ENCODE data around the gene LHX6.

Gene LHX6

GRCh38 chr9:122261469-122261881 lies 32.7 kb upstream of the LHX6 start:
- Histone ChIP-seq H3K27ac (ENCODE audit: low read depth, low read length) (peak overlapping the region; percentile 14; the same call in 1 of the 2 replicates), H3K79me2 (ENCODE audit: control insufficient read depth, insufficient read depth, low read length, unreplicated experiment) (peaks cover 60% of the 10 kb centered on the region), H3K4me3 (ENCODE audit: low read depth, low read length) (peak overlapping the region; percentile 55; the same call in 1 of the 2 replicates), H3K27me3 (ENCODE audit: insufficient read depth, low read length) (no peaks in the 10 kb centered on the region), H3K36me3 (ENCODE audit: insufficient read depth, low read length) (peaks cover 21% of the 10 kb centered on the region), H2AFZ (ENCODE audit: low read length, unreplicated experiment) (no peak overlapping the region), H3K4me1 (ENCODE audit: control insufficient read depth, insufficient read depth, low read length, unreplicated experiment) (peaks cover 36% of the 10 kb centered on the region)

GRCh38 chr9:122258886-122259415 lies 30.2 kb upstream of the LHX6 start:
- H3K79me2 ChIP-seq (ENCODE audit: control insufficient read depth, insufficient read depth, low read length, unreplicated experiment) = peaks cover 55% of the 10 kb centered on the region
- H3K4me1 ChIP-seq (ENCODE audit: control insufficient read depth, insufficient read depth, low read length, unreplicated experiment) = peaks cover 28% of the 10 kb centered on the region
- H2AFZ ChIP-seq (ENCODE audit: low read length, unreplicated experiment) = no peak overlapping the region
- no peaks in the 10 kb centered on the region for H3K27me3 ChIP-seq (ENCODE audit: insufficient read depth, low read length)
- no peak overlapping the region for H3K4me3 ChIP-seq (ENCODE audit: low read depth, low read length)
- no peak overlapping the region for H3K27ac ChIP-seq (ENCODE audit: low read depth, low read length)
- peaks cover 24% of the 10 kb centered on the region for H3K36me3 ChIP-seq (ENCODE audit: insufficient read depth, low read length)

- peaks cover 40% of the 10 kb centered on the region for H3K36me3 ChIP-seq (ENCODE audit: insufficient read depth, low read length)
- no peak overlapping the region for H3K4me3 ChIP-seq (ENCODE audit: low read depth, low read length)
- H3K27me3 ChIP-seq (ENCODE audit: insufficient read depth, low read length) = no peaks in the 10 kb centered on the region
- no peak overlapping the region for H3K27ac ChIP-seq (ENCODE audit: low read depth, low read length)
- H3K79me2 ChIP-seq (ENCODE audit: control insufficient read depth, insufficient read depth, low read length, unreplicated experiment) = peaks cover 38% of the 10 kb centered on the region
- no peak overlapping the region for H2AFZ ChIP-seq (ENCODE audit: low read length, unreplicated experiment)
- H3K4me1 ChIP-seq (ENCODE audit: control insufficient read depth, insufficient read depth, low read length, unreplicated experiment) = peaks cover 6% of the 10 kb centered on the region
Measured at GRCh38 chr9:122256206-122256605, 27.4 kb upstream of the LHX6 start.

DNA sequence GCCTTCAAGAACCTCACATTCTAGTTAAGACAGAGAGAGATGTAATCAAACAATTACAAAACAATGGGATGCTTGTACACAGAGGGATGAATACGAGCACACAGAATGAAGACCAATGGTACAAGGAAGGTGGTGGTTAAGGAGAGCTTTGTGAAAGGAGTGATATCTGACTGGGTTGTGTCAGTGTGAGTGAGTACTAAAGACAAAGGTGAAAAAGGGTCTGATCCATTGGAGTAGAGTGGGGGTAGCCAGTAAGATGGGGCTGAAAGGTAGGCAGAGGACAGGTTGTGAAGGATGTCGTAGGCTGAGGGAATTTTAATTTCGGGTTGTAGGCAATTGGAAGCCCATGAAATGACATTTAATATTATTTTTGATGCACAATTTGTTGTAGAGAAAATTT lies 26.0 kb upstream of the LHX6 start:
- Histone ChIP-seq H3K27ac (ENCODE audit: low read depth, low read length) (no peak overlapping the region), H3K79me2 (ENCODE audit: control insufficient read depth, insufficient read depth, low read length, unreplicated experiment) (peaks cover 30% of the 10 kb centered on the region), H3K4me1 (ENCODE audit: control insufficient read depth, insufficient read depth, low read length, unreplicated experiment) (no peaks in the 10 kb centered on the region), H3K36me3 (ENCODE audit: insufficient read depth, low read length) (peaks cover 38% of the 10 kb centered on the region), H2AFZ (ENCODE audit: low read length, unreplicated experiment) (no peak overlapping the region), H3K4me3 (ENCODE audit: low read depth, low read length) (no peak overlapping the region), H3K27me3 (ENCODE audit: insufficient read depth, low read length) (no peaks in the 10 kb centered on the region)

GRCh38 chr9:122252796-122253195 lies 24.0 kb upstream of the LHX6 start:
- H3K79me2 ChIP-seq (ENCODE audit: control insufficient read depth, insufficient read depth, low read length, unreplicated experiment) = peaks cover 28% of the 10 kb centered on the region
- H3K27ac ChIP-seq (ENCODE audit: low read depth, low read length) = no peak overlapping the region
- H3K36me3 ChIP-seq (ENCODE audit: insufficient read depth, low read length) = peaks cover 28% of the 10 kb centered on the region

GRCh38 chr9:122251351-122251750 lies 22.6 kb upstream of the LHX6 start:
- Histone ChIP-seq H3K27me3 (ENCODE audit: insufficient read depth, low read length) (no peaks in the 10 kb centered on the region), H3K4me3 (ENCODE audit: low read depth, low read length) (no peak overlapping the region), H3K4me1 (ENCODE audit: control insufficient read depth, insufficient read depth, low read length, unreplicated experiment) (no peaks in the 10 kb centered on the region)

More at GRCh38 chr9:122252796-122253195, 24.0 kb upstream of the LHX6 start:
- Histone ChIP-seq H2AFZ (ENCODE audit: low read length, unreplicated experiment) (no peak overlapping the region), H3K4me3 (ENCODE audit: low read depth, low read length) (no peak overlapping the region), H3K27me3 (ENCODE audit: insufficient read depth, low read length) (no peaks in the 10 kb centered on the region), H3K4me1 (ENCODE audit: control insufficient read depth, insufficient read depth, low read length, unreplicated experiment) (no peaks in the 10 kb centered on the region)

DNA sequence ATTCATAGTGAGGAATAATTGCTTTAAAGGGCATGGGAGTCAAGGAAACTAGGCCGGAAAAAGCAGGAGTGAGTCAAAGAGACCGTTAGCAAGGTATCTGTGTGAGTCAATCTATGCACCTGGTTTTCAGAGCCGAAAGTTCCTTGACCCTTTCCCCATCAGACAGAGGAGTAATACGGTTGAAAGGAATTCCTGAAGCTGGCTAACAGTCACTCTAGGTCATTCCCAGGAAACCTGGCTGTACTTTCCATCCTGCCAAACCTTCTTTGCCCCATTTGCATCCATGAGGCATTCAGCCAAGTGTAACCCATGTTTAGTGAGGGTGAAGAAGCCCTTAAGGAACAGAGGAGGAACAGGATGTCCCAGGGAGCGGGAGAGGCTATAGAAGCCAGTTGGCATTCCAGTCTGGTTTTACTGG lies 19.7 kb upstream of the LHX6 start:
- Histone ChIP-seq H3K27ac (ENCODE audit: low read depth, low read length) (no peak overlapping the region), H3K4me1 (ENCODE audit: control insufficient read depth, insufficient read depth, low read length, unreplicated experiment) (no peaks in the 10 kb centered on the region), H3K4me3 (ENCODE audit: low read depth, low read length) (no peak overlapping the region), H2AFZ (ENCODE audit: low read length, unreplicated experiment) (no peak overlapping the region), H3K36me3 (ENCODE audit: insufficient read depth, low read length) (peaks cover 37% of the 10 kb centered on the region), H3K79me2 (ENCODE audit: control insufficient read depth, insufficient read depth, low read length, unreplicated experiment) (peaks cover 5% of the 10 kb centered on the region), H3K27me3 (ENCODE audit: insufficient read depth, low read length) (no peaks in the 10 kb centered on the region)

More at GRCh38 chr9:122251351-122251750, 22.6 kb upstream of the LHX6 start:
- peaks cover 31% of the 10 kb centered on the region for H3K36me3 ChIP-seq (ENCODE audit: insufficient read depth, low read length)
- H3K79me2 ChIP-seq (ENCODE audit: control insufficient read depth, insufficient read depth, low read length, unreplicated experiment) = peaks cover 20% of the 10 kb centered on the region
- H2AFZ ChIP-seq (ENCODE audit: low read length, unreplicated experiment) = no peak overlapping the region
- no peak overlapping the region for H3K27ac ChIP-seq (ENCODE audit: low read depth, low read length)

DNA sequence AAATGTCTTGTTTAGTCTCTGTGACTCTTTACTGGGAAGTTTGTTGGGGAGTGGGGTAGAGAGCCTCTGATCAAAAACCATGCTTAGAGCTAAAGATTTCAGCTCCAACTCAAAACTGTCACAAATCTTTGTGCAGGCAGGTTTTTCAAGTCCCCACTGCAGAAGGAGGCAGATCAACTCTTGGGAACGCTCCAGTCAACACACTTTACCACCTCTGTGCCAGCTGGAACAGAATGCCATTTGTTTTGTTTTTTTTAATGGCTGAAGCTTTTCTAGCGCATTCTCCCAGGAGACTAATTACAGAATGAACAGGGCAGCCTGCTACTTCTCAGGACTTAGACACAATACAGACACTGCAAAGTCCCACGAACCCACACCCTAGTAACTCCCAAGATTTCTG lies 17.9 kb upstream of the LHX6 start:
- Histone ChIP-seq H3K4me3 (ENCODE audit: low read depth, low read length) (no peak overlapping the region), H3K27ac (ENCODE audit: low read depth, low read length) (no peak overlapping the region), H3K27me3 (ENCODE audit: insufficient read depth, low read length) (no peaks in the 10 kb centered on the region), H2AFZ (ENCODE audit: low read length, unreplicated experiment) (no peak overlapping the region), H3K4me1 (ENCODE audit: control insufficient read depth, insufficient read depth, low read length, unreplicated experiment) (no peaks in the 10 kb centered on the region), H3K79me2 (ENCODE audit: control insufficient read depth, insufficient read depth, low read length, unreplicated experiment) (no peaks in the 10 kb centered on the region), H3K36me3 (ENCODE audit: insufficient read depth, low read length) (peaks cover 31% of the 10 kb centered on the region)

- Histone ChIP-seq H3K36me3 (ENCODE audit: insufficient read depth, low read length) (peaks cover 34% of the 10 kb centered on the region), H3K27me3 (ENCODE audit: insufficient read depth, low read length) (no peaks in the 10 kb centered on the region), H3K79me2 (ENCODE audit: control insufficient read depth, insufficient read depth, low read length, unreplicated experiment) (no peaks in the 10 kb centered on the region)
Measured at GRCh38 chr9:122244349-122244748, 15.6 kb upstream of the LHX6 start.

DNA sequence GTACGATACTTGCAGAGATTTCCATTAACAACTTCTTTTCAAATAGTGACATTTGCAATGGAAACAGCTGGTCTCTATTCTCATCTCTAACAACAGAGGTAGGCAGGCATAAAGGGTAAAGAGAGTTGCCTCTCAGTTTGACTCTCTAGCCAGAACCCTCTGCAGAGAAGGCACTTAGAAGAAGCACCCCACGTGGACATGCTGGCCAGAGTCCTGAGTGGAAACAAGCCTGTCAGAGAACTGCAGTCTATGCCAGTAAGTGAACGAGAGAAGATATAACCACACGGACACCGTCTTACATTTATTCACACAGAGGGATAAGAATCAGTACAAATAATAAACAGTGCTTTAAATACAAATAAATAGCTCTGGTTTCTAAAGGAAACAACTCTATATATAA lies 11.0 kb upstream of the LHX6 start:
- H2AFZ ChIP-seq (ENCODE audit: low read length, unreplicated experiment) = no peak overlapping the region
- no peak overlapping the region for H3K27ac ChIP-seq (ENCODE audit: low read depth, low read length)
- no peaks in the 10 kb centered on the region for H3K79me2 ChIP-seq (ENCODE audit: control insufficient read depth, insufficient read depth, low read length, unreplicated experiment)
- H3K36me3 ChIP-seq (ENCODE audit: insufficient read depth, low read length) = peaks cover 22% of the 10 kb centered on the region; the same call in 1 of the 2 replicates
- H3K27me3 ChIP-seq (ENCODE audit: insufficient read depth, low read length) = no peaks in the 10 kb centered on the region
- H3K4me1 ChIP-seq (ENCODE audit: control insufficient read depth, insufficient read depth, low read length, unreplicated experiment) = no peaks in the 10 kb centered on the region
- no peak overlapping the region for H3K4me3 ChIP-seq (ENCODE audit: low read depth, low read length)

More at GRCh38 chr9:122244349-122244748, 15.6 kb upstream of the LHX6 start:
- Histone ChIP-seq H2AFZ (ENCODE audit: low read length, unreplicated experiment) (no peak overlapping the region), H3K4me3 (ENCODE audit: low read depth, low read length) (no peak overlapping the region), H3K4me1 (ENCODE audit: control insufficient read depth, insufficient read depth, low read length, unreplicated experiment) (no peaks in the 10 kb centered on the region), H3K27ac (ENCODE audit: low read depth, low read length) (no peak overlapping the region)

GRCh38 chr9:122236681-122237080 lies 7.9 kb upstream of the LHX6 start:
- H3K4me3 ChIP-seq (ENCODE audit: low read depth, low read length) = no peak overlapping the region
- peaks cover 4% of the 10 kb centered on the region; the same call in 1 of the 2 replicates for H3K27me3 ChIP-seq (ENCODE audit: insufficient read depth, low read length)
- H3K36me3 ChIP-seq (ENCODE audit: insufficient read depth, low read length) = peaks cover 12% of the 10 kb centered on the region; the same call in 1 of the 2 replicates
- H3K4me1 ChIP-seq (ENCODE audit: control insufficient read depth, insufficient read depth, low read length, unreplicated experiment) = no peaks in the 10 kb centered on the region
- H2AFZ ChIP-seq (ENCODE audit: low read length, unreplicated experiment) = no peak overlapping the region
- H3K79me2 ChIP-seq (ENCODE audit: control insufficient read depth, insufficient read depth, low read length, unreplicated experiment) = no peaks in the 10 kb centered on the region
- H3K27ac ChIP-seq (ENCODE audit: low read depth, low read length) = no peak overlapping the region
